GM19043 (cell line): ENCODE data around the gene DENND2C.

Experiments
- ATAC-seq: cut with Tn5 transposase; IDR thresholded peaks from one replicate; pipeline ENCODE4 v1.9.1; 2021; ENCODE audit warnings: low read depth; ENCODE audit not compliant: unreplicated experiment

The DENND2C gene, protein sequence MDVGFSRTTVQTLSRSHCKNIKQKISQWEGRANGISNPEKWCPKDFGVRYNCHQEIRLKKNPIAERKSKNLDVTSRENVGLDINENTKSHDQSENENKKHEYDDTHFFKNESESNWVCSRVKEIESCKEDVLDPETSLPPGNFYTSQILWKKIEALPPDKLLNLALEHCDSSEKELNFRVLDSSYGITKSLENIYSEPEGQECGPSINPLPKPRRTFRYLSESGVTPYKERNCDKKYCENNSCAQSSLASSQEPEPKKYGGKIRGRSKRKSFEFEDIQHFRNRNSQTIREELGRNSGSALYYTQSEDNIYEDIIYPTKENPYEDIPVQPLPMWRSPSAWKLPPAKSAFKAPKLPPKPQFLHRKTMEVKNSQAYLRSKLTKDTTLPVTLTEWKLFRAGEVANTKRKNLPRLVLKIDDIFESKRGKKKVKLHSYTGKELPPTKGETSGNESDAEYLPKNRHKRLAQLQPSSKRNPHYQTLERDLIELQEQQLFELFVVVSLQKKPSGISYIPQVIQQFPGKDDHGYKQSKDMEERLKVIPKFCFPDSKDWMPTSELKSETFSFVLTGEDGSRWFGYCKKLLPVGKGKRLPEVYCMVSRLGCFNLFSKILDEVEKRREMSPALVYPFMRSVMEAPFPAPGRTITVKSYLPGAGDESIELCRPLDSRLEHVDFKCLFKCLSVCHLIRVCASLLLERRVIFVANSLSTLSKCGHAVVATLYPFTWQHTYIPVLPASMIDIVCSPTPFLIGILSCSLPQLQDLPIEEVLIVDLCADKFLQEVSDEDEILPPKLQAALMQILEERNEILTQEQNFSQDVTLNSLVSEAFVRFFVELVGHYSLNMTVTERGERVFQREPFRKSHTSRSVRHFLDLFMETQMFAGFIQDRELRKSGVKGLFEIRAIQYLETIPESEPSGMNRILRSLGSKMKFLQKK

DNA sequence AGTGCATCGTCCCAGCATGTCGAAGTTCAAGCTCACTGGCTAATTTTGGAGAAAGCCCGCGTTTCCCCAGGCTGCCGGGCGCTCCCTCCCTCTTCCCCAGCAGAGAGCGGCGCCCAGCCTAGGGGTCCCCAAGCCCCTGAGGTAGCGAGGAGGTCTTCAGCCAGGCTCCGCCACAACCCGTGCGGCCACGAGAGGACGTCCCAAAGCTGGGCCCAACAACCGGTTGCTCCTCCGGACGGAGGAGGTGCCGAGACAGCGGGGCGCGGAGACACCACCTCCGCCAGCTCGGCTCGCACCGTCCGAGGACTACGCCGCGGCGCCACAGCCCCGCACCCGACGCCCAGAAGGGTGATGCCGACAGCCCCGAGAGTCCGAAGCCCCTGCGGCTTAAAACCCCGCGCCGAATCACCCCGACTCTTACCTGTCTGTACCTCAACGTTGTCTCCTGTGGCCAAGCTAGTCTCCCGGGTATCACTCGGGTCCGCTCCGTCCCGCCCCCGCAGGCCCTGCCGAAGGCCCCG lies at the start of gene DENND2C:
Gene DENND2C, minus strand, starts transcription at position 488 of the 521 bp plus-strand sequence. CDS start 44,065 bp downstream, outside the sequence.
- ATAC-seq, result peak; percentile 41

DNA sequence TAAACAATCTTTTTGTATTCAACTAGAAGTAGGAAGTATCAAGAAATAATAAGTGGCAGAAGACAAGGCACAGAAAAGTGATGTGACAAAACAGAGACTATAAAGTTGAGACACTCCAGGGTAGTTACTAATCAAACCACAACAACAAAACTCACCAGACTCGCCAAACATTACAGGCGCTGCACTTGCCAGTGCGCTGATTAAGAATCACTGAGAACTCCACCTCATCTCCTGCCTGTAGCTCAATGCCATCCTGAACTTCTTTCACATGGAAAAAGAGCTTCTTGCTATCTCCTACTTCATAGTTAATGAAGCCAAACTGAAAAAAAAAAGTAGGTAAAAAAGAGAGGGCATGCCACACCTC lies 49.6 kb upstream of the DENND2C start:
- ATAC-seq, result no peak

DNA sequence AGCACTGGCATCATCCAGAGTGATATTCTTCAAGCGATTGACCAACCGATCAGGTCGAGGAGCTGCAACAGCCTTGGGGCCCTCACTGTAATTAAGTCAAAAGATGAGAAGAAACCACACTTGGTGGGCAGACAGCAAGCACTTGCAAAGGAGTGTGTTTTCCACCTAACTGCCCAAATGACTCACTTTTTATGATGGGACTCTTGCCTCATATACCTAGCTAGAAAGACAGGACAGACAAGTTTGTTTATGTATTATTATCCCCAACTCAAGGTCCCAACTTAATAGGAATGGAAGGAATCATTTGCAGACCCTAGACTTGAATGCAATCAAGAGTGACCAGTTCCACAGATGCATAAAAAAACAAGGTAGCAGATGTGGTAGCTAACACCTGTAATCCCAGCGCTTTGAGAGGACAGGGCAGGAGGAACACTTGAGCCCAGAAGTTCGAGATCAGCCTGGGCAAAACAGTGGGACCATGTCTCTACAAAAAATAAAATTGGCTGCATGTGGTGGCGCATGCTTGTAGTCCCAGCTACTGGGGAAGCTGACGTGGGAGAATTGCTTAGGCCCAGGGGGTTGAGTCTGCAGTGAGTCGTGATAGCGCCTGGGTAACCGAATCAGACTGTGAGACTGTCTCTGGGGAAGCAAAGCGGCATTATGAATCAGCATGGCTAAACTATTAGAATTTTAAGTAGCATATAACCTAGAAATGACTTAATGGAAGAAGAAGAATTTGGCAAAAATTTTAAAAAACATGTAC lies 49.0 kb upstream of the DENND2C start:
- no peak for ATAC-seq

DNA sequence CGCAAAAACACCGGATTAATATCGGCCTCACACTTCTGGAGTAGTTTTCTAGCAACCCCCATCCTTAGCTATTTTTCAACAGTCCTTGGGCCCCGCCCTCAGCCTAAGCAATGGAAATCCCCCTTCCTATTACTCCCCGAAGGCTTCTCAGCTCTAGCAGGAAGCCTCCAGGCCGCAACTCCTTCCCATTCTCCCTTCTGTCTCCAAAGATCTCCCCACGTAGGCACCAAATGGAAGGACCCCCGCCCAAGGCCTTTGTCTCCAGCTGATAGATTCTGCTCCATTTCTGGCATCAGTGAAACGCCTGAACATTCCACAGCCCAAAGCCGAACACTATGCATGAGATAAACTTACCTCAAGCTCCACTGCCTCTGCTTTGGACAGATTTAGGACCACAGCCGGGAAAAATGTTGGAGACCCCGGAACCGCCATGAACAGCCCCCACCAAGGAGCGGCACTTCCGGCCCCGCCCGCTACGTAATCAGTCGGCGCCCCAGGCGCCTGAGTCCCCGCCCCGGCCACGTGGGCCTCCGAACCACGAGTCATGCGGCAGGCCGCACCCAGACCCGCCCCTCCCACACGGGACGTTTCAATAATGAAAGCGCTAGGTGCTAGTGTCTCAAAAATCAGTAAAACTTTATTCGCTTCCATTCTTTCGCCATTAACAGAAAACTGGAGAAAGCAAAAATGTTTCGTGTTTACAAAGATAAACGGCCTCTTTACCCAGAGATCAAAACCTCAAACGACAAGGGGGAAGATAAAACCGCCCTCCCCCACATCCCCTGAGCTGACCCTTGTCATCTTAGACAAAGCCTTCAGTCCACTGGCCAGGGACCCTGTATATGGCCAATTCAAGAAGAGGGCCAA lies 46.7 kb upstream of the DENND2C start, which contains the start of gene NRAS:
Gene NRAS, minus strand, starts transcription at position 468 of the 867 bp plus-strand sequence. CDS start 611 bp downstream, outside the sequence.
- ATAC-seq, result peak; percentile 99

DNA sequence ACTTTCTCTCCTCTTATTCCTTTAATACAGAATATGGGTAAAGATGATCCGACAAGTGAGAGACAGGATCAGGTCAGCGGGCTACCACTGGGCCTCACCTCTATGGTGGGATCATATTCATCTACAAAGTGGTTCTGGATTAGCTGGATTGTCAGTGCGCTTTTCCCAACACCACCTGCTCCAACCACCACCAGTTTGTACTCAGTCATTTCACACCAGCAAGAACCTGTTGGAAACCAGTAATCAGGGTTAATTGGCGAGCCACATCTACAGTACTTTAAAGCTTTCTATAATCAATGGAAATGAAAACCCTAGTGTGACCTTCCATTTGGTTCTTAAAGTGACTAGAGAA lies 46.1 kb upstream of the DENND2C start:
- ATAC-seq, result no peak

- no peak for ATAC-seq
Measured at GRCh38 chr1:114712977-114713376, 43.1 kb upstream of the DENND2C start.

DNA sequence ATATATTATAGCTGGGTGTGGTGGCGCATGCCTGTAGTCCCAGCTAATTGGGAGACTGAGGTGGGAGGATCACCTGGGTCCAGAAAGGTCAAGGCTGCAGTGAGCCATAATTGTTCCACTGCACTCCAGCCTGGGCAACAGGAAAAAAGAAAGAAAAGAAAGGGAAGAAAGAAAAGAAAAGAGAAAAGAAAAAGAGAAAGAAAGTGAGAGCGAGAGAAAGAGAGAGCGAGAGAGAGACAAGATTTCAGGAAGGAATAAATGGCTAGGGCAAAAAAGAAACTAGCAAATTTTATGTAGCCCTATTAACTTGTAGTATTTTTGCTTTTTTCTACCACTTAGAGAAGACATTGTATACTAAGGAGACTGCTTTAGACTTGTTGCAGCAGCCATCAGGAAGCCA lies 40.5 kb upstream of the DENND2C start:
- no peak for ATAC-seq

DNA sequence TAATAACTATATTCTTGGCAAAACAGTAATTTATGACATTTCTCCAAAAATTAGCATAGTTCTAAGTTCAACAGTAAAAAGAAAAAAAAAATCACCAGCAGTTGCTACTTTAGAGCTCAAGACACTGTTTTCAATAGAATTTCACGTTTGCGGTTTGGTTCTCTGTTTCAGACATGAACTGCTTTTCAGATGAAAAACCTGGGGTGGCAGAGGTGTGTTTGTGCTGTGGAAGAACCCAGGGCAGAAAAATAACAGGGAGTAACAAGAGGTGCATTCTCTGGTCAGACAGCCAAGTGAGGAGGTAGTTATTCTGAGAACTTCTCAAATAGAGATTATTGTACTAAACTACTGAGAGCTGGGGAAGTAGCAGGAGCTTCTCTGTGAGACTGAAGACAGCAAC lies 37.8 kb upstream of the DENND2C start:
- no peak for ATAC-seq

DNA sequence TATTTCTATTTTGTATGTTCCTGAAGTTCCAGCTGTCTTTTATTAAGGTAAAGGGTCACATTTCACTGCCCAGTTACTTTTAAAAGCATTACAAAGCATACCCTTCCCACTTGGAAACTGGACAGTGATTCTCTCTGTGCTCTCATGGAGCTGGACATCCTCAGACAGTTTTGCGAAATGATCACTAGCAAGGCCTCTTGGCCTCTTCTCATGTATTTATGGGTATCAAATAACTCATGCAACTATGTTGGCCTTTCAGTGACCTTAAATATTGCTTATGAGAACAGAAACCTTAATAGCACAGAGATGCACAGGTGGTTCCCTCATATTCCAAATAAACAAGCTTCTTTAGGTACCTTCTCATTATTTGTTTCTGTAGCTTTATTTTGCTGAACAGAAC lies 33.4 kb upstream of the DENND2C start:
- no peak for ATAC-seq

- ATAC-seq, result peak; percentile 61
Measured at GRCh38 chr1:114702737-114703136, 32.9 kb upstream of the DENND2C start.

DNA sequence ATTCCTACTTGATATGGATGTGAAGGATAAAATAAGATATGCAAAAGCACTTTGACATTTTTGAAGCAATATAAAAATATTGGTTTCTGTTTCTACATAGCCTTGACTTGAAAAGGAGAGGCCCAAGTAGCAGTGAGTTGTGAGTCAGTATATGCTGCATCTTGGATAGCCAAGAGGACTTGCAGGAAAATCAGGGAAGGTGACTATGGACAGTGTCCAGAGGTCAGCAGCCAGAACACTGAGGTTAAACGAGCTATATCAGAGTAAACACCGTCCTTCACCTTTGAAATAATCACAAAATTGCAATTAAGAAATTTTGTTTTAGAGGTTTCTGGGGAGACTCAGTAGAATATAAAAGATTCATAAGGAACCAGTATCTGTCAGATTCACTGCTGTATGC lies 32.1 kb upstream of the DENND2C start:
- ATAC-seq, result no peak

GRCh38 chr1:114700036-114700600 lies 30.3 kb upstream of the DENND2C start:
- ATAC-seq, result no peak

- ATAC-seq, result no peak
Measured at GRCh38 chr1:114696810-114697209, 27.0 kb upstream of the DENND2C start.

GRCh38 chr1:114695430-114696058 lies 25.7 kb upstream of the DENND2C start, which contains the start of gene AMPD1:
AMPD1 (minus strand) TSS chr1:114695546; CDS start chr1:114695471, 75 bp downstream.
- no peak for ATAC-seq

DNA sequence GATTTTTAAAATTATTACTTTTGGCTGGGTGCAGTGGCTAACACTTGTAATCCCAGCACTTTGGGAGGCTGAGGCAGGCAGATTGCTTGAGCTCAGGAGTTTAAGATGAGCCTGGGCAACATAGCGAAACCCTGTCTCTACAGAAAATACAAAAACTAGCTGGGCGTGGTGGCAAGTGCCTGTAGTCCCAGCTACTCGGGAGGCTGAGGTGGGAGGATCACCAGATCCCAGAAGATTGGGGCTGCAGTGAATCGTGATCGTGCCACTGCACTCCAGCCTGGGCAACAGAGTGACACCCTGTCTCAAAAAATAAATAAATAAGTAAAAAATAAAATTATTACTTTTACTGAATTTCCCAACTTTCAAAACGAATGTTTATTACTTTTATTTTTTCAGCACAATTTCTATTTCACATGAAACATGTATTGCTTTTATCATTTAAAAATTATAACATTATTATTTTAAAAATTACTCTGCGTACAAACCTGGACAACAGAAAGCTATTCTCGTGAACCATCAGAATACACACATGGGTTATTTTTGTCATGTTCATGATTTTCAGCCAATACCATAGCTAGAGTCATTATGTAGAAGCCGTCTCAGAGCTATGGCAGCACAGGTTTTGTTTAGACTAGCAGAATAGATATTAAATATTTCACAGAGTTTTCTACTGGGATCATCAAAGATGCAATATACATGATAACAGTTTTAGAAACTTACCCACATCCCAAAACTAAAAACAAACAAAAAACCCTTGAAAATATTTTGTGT lies 24.9 kb upstream of the DENND2C start:
- ATAC-seq, result no peak

DNA sequence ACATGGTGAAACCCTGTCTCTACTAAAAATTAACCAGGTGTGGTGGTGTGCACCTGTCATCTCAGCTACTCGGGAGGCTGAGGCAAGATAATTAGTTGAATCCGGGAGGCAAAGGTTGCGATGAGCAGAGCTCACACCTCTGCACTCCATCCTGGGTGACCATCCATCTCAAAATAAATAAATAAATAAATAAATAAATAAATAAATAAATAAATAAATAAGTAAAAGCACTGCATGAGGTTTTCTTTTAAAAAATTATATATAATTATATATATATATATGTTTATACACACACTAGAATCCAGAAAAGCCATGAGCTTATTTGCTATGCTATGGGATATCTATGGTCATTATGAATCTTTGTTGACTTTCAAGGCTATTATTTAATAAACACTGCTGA lies 23.1 kb upstream of the DENND2C start:
- ATAC-seq, result no peak

- no peak for ATAC-seq
Measured at GRCh38 chr1:114691061-114691460, 21.2 kb upstream of the DENND2C start.

DNA sequence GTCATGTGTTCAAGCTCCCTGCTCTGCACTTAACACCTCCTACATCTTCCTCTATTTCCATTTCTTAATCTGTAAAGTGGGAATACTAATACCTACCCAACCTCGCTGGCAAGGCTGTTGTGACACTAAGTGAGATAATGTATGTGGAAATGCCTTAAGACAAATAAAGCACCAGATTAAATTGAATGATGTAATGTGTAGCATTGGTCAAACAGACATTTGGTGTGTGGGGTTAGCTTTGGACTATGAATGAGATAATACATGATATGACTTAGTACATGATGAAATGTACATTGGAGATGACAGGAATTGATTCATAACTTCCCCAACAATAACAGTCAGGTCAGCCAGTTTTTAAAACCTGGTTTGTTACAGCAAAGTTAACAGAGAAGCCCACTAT lies 20.3 kb upstream of the DENND2C start:
- no peak for ATAC-seq
